Posterior cingulate gyrus (tissue), 11 donors: Measurements from ENCODE around the gene TLE3.

ENCODE experiments used
- DNase-seq, 10 donors: peaks; one replicate each; pipeline versions ENCODE4 v3.0.0 to v3.0.0-alpha.2; 2020 to 2021; ENCODE audit warnings: mixed read lengths in 3 of 10
- intact Hi-C: fragments of 100-400 bp; cut with DNase I; formaldehyde crosslinking; loops from one replicate; pipeline ENCODE4 v1.15.1; 2023

TLE3 gene

DNA sequence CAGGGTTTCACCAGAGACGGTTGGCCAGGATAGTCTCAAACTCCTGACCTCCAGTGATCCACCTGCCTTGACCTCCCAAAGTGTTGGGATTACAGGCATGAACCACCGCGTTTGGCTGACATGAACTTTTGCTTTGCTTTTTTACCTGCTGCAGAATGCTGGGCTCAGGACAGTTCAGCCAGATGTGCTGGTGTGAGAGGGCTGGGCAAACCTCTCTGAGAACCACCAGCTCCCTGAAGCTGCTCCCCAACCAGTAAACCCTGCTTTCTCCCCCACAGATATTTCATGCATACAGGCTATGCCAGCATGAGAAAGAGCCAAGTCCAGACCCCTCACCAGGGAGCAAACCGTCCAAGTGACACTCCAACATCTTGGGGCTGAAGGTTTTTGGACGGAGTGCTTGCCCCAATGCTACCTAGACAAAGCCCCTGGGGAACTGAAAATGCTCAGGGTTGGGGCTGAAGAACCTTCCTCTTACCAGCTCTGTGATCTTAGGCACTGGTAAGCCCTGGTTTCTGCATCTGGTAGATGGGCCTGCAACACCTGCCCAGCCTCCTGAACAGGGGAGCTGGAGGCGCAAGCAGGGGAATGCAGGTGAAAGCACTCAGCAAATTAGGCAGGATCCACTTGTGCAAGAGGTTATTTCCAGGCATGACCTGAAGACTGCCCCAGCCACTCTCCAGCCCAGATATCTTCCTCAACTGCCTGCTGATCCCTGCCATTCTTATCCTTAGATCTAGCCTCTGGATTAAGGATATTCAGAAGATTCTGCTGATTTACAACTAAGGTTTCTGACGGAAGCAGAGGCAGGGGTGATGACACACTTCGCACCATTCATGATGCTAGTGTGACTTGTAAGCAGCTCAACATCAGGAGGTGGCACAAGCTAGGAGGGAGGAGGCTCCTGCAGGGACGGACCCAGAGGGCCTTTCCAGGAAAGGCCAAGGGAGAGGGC is 78.8 kb downstream of the TLE3 start:
- intact Hi-C loops = no loop called here
- no peak for DNase-seq

DNA sequence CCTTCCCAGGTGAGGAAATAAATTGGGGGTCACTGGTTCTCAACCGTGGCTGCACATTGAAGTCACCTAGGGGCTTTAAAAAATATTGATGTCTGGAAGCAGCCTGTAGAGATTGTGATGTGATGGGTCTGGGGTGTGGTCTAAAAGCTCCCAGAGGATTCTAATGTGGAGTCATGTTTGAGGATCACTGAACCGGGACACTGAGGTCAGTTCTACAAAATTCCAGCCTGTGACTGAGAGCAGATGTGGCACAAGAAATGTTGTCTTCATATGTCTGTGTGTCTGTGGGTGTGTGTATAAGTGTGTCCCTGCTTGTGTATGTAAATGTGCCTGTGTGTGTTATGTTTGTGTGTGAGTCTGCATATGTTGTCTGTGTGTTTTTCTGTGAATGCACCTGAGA is 79.9 kb downstream of the TLE3 start:
- no peak for DNase-seq
- intact Hi-C loops = no loop called here

DNA sequence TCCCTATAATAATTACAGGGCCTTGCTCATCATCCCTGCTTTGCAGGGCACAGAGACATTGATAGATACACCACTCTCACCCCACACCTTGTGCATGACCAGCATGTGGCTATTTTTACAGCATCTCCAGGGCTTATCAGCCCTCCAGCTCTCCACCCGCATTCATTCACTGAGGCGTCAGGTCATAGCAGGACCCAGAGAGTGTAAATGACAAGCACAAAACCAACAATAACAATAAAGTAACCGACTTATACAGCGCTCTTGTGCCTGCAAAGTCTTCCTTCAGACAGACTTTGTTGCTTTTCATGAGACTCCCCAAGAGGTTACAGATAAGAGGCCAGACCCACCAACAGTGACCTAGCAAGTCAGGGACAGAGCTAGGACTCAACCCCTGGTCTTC is 80.7 kb downstream of the TLE3 start:
- intact Hi-C loops = no loop called here
- no peak for DNase-seq

DNA sequence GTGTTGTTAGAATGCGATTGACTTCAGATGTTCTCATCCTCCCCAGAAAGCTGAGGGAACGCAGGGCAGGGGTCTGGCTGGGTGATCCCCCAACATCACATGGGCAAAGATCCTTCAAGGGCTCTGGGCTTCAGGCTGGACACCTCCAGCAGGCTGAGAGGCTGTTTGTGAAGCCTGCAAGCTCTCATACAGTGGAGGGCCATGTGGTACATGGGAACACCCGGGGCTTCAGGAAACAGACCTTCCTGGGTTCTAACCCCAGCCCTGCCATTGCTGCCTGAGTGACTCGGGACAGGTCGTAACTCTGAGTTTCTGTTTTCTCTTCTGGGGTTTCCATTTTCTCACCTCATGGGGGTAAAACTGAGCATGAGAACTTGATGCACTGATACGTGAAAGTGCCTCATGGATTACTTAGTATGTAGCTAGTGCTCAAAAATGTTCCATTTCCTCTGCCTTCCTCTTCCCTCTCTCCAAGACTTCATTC is 81.2 kb downstream of the TLE3 start:
- intact Hi-C loops = no loop called here
- no peak for DNase-seq

DNA sequence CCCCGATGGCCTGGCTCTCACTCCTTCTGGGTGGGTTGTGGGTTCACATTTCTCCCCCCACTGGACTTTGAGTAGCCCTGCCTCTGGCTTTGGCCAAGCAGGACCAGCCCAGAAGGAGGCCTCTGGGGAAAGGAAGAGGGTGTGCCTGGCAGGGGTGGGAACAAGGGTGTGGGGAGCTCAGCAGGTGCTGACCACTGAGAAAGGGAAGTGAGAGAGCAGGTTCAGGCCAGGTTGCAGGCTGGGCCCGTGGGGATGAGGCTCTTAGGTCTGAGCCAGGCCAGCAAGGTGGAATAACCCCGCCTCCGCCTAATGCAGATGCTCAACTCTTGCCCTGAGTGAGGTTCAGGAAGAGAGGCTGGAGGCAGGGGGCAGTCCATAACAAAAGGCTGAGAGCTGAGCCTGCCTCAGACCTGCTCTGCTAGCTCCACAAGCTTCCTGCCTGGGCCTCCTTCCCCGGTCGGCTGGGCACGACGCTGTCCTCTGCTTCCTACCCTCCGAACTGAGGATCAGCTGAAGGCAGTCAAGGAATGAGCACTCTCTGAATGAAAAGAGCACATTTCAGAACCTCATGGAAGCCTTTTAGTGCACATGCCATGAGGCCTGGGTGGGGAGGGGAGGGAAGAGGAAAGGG is 82.7 kb downstream of the TLE3 start:
- no peak for DNase-seq
- intact Hi-C loops = no loop called here

- no peak for DNase-seq
- intact Hi-C loops = no loop called here
These were observed 83.4 kb downstream of the TLE3 start for GRCh38 chr15:70014331-70014730.

GRCh38 chr15:70013656-70014313 is 83.9 kb downstream of the TLE3 start:
- intact Hi-C loops = no loop called here

GRCh38 chr15:70012895-70013294 is 84.8 kb downstream of the TLE3 start:
- no peak for DNase-seq
- intact Hi-C loops = no loop called here

More at GRCh38 chr15:70013656-70014313, 83.9 kb downstream of the TLE3 start:
- DNase-seq = no peak

DNA sequence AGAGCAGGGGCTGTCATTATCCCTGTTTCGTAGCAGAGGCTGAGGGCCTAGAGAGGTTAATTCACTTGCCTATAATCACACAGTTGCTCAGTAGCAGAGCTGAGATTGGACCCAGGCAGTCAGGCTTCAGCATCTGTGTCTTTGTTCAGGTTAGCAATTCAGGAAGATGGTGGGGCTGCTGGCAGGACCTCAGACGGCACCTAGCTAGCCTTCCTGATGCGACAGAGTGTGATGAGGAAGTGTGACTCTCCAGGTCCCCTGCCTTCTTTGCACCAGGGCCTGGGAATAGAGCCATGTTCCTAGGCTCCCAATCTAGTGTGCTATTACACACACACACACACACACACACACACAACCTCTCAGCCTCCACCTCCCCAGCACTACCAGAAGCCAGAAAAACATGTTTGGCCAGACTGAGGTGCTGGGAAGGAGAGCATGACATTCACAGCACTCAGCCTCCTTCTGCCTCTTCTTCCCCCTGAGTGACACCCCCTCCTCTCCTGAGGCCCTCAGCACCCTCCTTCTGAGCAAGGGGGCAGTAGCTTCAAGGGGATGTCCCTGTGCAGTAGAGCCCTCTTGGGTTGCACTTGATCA is 88.9 kb downstream of the TLE3 start:
- intact Hi-C loops = no loop called here
- peak in 1 of 10 donors; percentile 36 for DNase-seq

DNA sequence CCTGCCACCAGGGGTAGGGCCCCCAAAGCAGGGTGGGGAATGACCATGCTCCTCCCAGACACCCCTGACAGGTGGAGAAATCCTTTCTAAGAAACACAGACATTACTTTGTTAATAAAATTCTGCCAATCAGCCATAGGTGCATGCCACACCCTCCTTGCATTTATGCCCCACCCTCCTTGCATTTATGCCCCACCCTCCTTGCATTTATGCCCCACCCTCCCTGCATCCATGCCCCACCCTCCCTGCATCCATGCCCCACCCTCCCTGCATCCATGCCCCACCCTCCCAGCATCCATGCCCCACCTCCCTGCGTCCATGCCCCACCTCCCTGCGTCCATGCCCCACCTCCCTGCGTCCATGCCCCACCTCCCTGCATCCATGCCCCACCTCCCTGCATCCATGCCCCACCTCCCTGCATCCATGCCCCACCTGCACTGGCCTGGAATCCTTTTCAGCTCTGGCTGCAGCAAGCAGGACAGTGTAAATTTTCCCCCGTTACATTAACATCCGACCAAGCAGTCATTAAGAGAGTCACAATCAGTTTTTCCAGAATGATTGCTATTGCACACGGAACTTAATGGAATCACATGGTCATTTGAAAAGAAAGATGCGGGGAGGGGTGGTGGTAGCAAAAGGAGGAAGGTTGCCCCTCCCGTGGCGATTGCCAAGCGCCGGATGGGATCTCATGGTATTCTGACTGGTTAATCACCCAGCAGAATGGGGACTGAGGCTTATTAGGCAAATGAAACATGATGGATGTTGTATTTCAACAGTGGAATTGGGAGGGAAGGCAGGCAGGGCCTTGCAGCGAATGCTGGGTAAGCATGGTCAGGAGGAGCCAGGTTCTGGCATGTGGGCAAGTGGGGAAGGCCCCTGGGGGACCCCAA is 91.2 kb downstream of the TLE3 start:
- intact Hi-C loops = no loop called here
- peak in 1 of 10 donors; percentile 33 for DNase-seq

DNA sequence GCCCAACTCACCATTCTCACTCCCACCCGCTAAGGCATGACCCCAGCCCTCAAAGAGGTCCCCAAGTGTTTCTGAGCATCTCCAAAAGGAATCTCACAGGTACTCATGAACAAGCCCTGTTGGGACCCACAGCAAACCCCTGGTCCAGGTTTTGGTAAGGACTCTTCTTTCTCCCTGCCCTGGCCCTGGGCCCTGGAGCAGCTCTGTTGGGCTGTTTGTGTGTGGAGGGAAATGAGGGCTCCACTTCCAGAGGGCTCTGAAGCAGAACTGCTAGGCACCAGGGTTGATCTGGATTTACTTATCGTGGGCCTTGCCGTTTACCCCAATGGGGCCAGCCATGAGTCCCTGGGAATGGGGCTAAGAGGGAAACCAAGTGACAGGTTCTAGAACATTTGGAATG is 92.9 kb downstream of the TLE3 start:
- intact Hi-C loops = no loop called here
- peak in 1 of 10 donors; percentile 67 for DNase-seq

DNA sequence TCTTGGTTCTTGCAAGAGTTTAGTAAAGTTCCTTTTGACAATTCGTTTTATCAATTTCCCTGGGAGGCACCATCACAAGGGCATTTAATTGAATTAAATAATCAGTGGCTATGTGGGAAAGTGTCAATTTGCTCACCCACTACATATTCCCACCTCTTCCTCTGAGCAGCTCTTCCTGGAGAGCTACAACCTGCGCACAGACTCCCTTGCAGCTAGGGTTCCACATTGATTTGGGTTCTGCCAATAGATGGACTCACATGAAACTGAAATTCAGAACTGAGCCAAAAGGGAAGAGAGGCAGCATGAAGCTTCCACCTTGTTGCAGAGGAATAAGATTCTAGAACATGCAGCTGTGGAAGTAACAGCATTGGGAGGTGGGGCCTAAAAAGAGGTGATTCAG is 94.8 kb downstream of the TLE3 start:
- intact Hi-C loops = no loop called here
- no peak for DNase-seq

- intact Hi-C loops = no loop called here
- DNase-seq = no peak
These were observed 95.9 kb downstream of the TLE3 start for GRCh38 chr15:70001859-70002258.

- peak in 1 of 10 donors; percentile 66 for DNase-seq
- intact Hi-C loops = no loop called here
These were observed 98.2 kb downstream of the TLE3 start for GRCh38 chr15:69999392-70000085.

GRCh38 chr15:69998541-69999391 is 99.0 kb downstream of the TLE3 start:
- intact Hi-C loops = no loop called here
- peak in 1 of 10 donors; percentile 52 for DNase-seq

DNA sequence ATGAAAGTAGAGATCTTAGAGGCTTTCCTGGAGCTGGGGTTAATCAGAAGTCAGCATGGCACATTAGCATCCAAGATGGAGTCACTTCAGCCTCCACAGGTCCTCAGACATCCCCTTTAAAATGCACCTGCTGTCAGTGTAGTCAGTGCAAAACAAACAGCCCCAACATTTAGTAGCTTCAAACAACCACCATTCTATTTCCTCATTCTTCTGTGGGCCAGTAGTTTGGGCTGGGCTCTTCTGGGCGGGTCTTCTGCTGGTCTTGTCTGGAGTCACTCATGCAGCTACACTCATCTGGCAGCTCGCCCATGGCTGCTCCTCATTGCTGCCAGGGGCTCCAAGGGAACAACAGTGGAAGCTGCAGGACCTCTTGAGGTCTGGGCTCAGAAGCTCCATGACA is 99.9 kb downstream of the TLE3 start:
- intact Hi-C loops = no loop called here
- DNase-seq = peak in 8 of 10 donors; percentile 28 to 91 (median 48)
